Tibial nerve (tissue), 4 donors: Measurements from ENCODE around the gene SLC38A5. TPM values are rescaled to one million over a fixed set of nuclear protein-coding genes. Genes with fewer than 3 reads are reported as not detected.
A peak's percentile ranks its signal among the peaks of the same experiment; 100 is the strongest.

Experiments
- DNase-seq, 2 donors: peaks; one replicate each; pipeline ENCODE4 v3.0.0-alpha.2; 2019; ENCODE audit warnings: low spot score in 2 of 2
- H3K27ac ChIP-seq, 4 donors: fragments of 200-600 bp; sonication (generic) in 3 of 4; one replicate each; pipeline ENCODE4 v1.5.1; 2017 to 2019; ENCODE audit warnings: mild to moderate bottlenecking in 1 of 4
- H3K27me3 ChIP-seq, 2 donors: fragments of 200-600 bp; sonication (generic) in 1 of 2; one replicate each; pipeline versions ENCODE4 v1.5.1 to v1.6.0; 2017 to 2019
- H3K36me3 ChIP-seq, 3 donors: fragments of 200-600 bp; sonication (generic); one replicate each; pipeline ENCODE4 v1.5.1; 2018 to 2019
- H3K4me1 ChIP-seq, 4 donors: fragments of 200-600 bp; sonication (generic) in 3 of 4; one replicate each; pipeline ENCODE4 v1.5.1; 2017 to 2019
- H3K4me3 ChIP-seq, 4 donors: fragments of 200-600 bp; sonication (generic) in 3 of 4; one replicate each; pipeline ENCODE4 v1.5.1; 2017 to 2019; ENCODE audit warnings: mild to moderate bottlenecking in 1 of 4, moderate library complexity in 1 of 4
- H3K9me3 ChIP-seq, 4 donors: fragments of 200-600 bp; sonication (generic) in 3 of 4; one replicate each; pipeline ENCODE4 v1.5.1; 2017 to 2019
- EP300 ChIP-seq, 2 donors: sonication (generic); formaldehyde crosslinking; IDR thresholded peaks; one replicate each; pipeline ENCODE4 v1.6.1; 2017; ENCODE audit warnings: antibody characterized with exemption in 2 of 2, mild to moderate bottlenecking in 1 of 2
- POLR2A ChIP-seq, 2 donors: fragments of 450-650 bp; IDR thresholded peaks; one replicate each; pipeline ENCODE4 v1.6.1; 2017; ENCODE audit warnings: antibody characterized with exemption in 2 of 2, mild to moderate bottlenecking in 2 of 2, moderate library complexity in 2 of 2
- WGBS, 2 donors: methylation state at CpG; one replicate each; pipeline ENCODE4 v1.1.5; 2018; 5-methylcytosine and 5-hydroxymethylcytosine counted together
- total RNA-seq, 4 donors: library from RNA; depleted of rRNA; stranded (reverse); fragments of >200 nt; gene quantifications; one replicate each; pipeline ENCODE4 v1.1.0, GENCODE V29; 2016
- TF ChIP-seq, protein P1 (sequence below), 5 experiments: fragments of 200-600 bp in 3 of 5; fragments of 450-650 bp in 2 of 5; sonication (generic) in 3 of 5; IDR thresholded peaks; one replicate each; pipeline ENCODE4 v1.5.1; 2016 to 2019; ENCODE audit warnings: antibody characterized with exemption in 5 of 5, mild to moderate bottlenecking in 3 of 5, moderate library complexity in 2 of 5

SLC38A5 gene
- total RNA-seq, 4 donors from 2014 or later: 2.4 to 21.9 (median 4.5) TPM

DNA sequence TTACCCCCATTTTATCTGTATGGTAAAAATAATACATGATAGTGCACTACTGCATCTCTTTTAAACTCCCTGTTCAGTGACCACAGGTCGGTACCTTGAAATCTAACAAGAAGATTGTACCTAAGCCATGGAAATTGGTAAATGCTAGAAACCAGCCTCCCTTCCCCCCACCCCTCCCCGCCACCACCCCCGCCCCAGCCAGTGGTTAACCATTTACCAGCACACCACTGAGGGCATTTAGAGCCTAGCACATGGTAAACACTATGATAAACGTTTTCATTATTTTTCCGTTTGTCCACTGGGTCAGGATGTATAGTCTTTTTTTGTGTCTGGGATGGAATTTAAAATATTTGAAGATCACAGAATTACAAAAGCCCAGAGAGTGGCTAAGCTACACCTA, 5.2 kb upstream of the SLC38A5 start:
- Histone ChIP-seq H3K36me3 (peaks cover 0 to 21% (median 0%) of the 10 kb centered on the region in 3 donors), H3K4me3 (peak overlapping the region; percentile 42 to 84 (median 70)), H3K4me1 (peaks cover 0 to 24% (median 0%) of the 10 kb centered on the region in 4 donors), H3K9me3 (no peaks in the 10 kb centered on the region), H3K27ac (peak overlapping the region in 3 of 4 donors; percentile 81 to 91 (median 90)), H3K27me3 (no peaks in the 10 kb centered on the region)
- WGBS, 2 donors: 2 to 29% methylated on average over 5 of the region's 5 CpGs
- TF ChIP-seq EP300 (IDR thresholded peaks at IDR 0.05) (no peak), POLR2A (IDR thresholded peaks at IDR 0.05) (no peak)
- TF ChIP-seq, protein P1, sequence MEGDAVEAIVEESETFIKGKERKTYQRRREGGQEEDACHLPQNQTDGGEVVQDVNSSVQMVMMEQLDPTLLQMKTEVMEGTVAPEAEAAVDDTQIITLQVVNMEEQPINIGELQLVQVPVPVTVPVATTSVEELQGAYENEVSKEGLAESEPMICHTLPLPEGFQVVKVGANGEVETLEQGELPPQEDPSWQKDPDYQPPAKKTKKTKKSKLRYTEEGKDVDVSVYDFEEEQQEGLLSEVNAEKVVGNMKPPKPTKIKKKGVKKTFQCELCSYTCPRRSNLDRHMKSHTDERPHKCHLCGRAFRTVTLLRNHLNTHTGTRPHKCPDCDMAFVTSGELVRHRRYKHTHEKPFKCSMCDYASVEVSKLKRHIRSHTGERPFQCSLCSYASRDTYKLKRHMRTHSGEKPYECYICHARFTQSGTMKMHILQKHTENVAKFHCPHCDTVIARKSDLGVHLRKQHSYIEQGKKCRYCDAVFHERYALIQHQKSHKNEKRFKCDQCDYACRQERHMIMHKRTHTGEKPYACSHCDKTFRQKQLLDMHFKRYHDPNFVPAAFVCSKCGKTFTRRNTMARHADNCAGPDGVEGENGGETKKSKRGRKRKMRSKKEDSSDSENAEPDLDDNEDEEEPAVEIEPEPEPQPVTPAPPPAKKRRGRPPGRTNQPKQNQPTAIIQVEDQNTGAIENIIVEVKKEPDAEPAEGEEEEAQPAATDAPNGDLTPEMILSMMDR (IDR thresholded peaks at IDR 0.05): no peak
- DNase-seq: no peak

DNA sequence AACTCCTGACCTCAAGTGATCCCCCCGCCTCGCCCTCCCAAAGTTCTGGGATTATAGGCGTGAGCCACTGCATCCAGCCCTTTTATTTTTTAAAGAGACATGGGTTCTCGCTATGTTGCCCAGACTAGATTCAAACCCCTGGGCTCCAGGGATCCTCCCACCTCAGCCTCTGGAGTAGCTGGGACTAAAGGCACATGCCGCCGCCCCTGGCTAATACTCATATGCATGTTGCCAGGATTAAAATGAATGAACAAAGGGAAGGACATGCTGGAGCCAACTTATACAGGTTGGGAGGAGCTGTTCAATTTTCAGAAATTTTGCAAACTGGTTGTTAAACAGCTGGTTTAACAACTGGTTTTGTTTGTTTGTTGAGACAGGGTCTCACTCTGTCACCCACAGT, 4.5 kb upstream of the SLC38A5 start:
- 55 to 81% methylated on average over 6 of the region's 6 CpGs for WGBS, 2 donors
- Histone ChIP-seq H3K27me3 (no peaks in the 10 kb centered on the region), H3K9me3 (no peaks in the 10 kb centered on the region), H3K27ac (no peak overlapping the region), H3K4me3 (no peak overlapping the region), H3K4me1 (peaks cover 0 to 24% (median 0%) of the 10 kb centered on the region in 4 donors), H3K36me3 (peaks cover 0 to 15% (median 0%) of the 10 kb centered on the region in 3 donors)
- TF ChIP-seq POLR2A (IDR thresholded peaks at IDR 0.05) (no peak), EP300 (IDR thresholded peaks at IDR 0.05) (no peak)
- no peak for DNase-seq

DNA sequence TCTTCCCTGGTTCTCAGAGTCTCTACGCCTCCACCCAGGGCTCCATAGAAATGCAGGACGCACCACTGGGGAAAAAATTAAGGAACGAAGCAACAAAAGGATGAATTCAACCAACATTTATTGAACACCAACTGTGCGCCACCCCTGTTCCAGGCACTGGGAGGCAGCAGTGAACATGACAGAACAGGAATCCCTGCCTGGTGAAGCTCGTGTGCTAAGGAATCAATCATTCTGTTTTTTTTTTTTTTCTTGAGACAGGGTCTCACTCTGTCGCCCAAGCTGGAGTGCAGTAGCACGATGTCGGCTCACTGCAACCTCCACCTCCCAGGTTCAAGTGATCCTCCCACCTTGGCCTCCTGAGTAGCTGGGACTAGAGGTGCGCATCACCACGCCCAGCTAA, 4.1 kb upstream of the SLC38A5 start:
- TF ChIP-seq, protein P1 (IDR thresholded peaks at IDR 0.05): no peak
- no peak for TF ChIP-seq POLR2A (IDR thresholded peaks at IDR 0.05)
- TF ChIP-seq EP300 (IDR thresholded peaks at IDR 0.05): no peak
- WGBS, 2 donors: 61 to 68% methylated on average over 6 to 10 of the region's 10 CpGs
- no peaks in the 10 kb centered on the region for H3K27me3 ChIP-seq
- H3K9me3 ChIP-seq: no peaks in the 10 kb centered on the region
- peaks cover 0 to 24% (median 0%) of the 10 kb centered on the region in 4 donors for H3K4me1 ChIP-seq
- peak overlapping the region in 1 of 4 donors; percentile 67 for H3K27ac ChIP-seq
- DNase-seq: no peak
- no peak overlapping the region for H3K4me3 ChIP-seq
- peaks cover 0 to 10% (median 0%) of the 10 kb centered on the region in 3 donors for H3K36me3 ChIP-seq

DNA sequence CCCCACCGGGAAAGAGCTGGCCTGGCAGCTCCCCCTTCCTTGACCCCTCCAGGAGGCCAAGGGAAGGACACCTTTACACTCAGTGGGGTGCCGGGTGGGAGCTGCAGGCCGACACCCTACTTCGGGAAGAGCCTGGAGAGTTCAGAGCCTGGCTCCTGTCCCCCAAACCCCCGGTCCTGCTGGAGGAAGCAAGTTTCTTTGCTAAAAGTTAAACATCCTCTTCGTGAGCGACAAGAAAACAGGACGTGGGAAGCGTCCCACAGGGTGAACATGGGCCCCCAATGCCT, 3.6 kb upstream of the SLC38A5 start:
- WGBS, 2 donors: 53 to 62% methylated on average over 8 to 9 of the region's 9 CpGs
- peaks cover 0 to 27% (median 0%) of the 10 kb centered on the region in 4 donors for H3K4me1 ChIP-seq
- no peak overlapping the region for H3K4me3 ChIP-seq
- no peaks in the 10 kb centered on the region for H3K27me3 ChIP-seq
- no peaks in the 10 kb centered on the region for H3K9me3 ChIP-seq
- DNase-seq: no peak
- H3K36me3 ChIP-seq: peaks cover 0 to 5% (median 0%) of the 10 kb centered on the region in 3 donors
- no peak for TF ChIP-seq POLR2A (IDR thresholded peaks at IDR 0.05)
- H3K27ac ChIP-seq: peak overlapping the region in 2 of 4 donors; percentile 55 to 67

DNA sequence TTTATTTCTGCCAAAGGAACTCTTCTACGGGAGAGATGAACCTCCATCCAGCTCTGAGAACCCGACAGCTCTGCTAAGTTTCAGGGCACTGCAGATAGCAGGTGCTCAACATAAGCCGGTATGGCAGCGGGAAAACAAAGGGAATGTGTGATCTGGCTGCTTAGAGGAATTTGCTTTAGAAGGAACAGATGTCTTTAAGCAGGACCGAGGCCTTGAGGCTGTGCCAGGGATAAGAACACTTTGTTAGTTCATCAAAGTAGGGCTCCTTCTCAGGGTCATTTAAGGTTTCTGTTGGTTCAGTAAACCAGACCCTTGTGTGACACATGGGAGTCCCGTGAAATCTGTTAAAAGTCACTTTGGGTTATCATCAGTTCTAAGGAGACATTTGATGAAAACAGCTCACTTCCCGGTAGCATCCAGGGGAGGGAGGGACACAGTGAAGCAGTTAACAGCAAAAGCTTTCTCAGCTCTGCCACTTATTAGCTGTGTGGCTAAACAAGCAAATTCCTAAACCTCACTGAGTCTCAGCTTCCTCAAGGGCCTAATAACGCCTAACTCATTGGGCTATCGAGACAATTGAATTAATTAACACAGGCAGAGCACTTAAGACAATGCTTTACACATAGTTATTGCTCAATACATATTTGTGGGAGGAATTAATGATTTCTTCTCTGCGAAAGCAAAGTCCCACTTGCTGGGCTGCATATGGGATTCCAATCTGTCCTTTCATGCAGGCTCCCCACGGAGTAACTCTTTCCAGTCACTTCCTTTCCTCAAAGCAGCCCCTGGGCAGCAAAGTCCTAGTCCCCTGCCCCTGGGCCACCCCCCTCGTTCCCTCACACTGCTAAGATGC, 3.0 kb upstream of the SLC38A5 start:
- Histone ChIP-seq H3K4me1 (peaks cover 0 to 33% (median 0%) of the 10 kb centered on the region in 4 donors), H3K36me3 (no peaks in the 10 kb centered on the region), H3K27ac (peak overlapping the region in 2 of 4 donors; percentile 67 to 69), H3K27me3 (no peaks in the 10 kb centered on the region), H3K4me3 (no peak overlapping the region), H3K9me3 (no peaks in the 10 kb centered on the region)
- WGBS, 2 donors: 40 to 50% methylated on average over 11 to 12 of the region's 12 CpGs
- no peak for DNase-seq
- TF ChIP-seq POLR2A (IDR thresholded peaks at IDR 0.05): no peak
- TF ChIP-seq EP300 (IDR thresholded peaks at IDR 0.05): no peak
- TF ChIP-seq, protein P1 (IDR thresholded peaks at IDR 0.05): no peak

DNA sequence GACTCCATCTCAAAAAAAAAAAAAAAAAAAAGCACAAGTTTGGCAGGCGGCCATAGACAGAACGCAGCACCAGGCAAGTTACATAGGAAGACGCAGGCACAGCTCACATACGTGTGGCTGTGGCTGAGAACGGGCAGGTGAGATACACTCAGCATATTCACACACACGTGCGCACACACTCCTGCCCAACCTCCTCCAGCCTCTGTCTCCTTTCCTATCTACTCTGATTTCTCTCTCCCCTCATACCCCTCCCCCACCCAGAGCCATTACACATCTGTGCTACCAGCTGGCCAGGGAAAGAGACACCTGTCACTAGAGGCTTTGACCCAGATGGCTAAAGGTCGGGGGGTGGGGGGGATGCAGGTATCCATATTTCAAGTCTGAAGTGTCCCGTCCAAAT, 2.2 kb upstream of the SLC38A5 start:
- no peaks in the 10 kb centered on the region for H3K36me3 ChIP-seq
- H3K27me3 ChIP-seq: no peaks in the 10 kb centered on the region
- peaks cover 0 to 34% (median 0%) of the 10 kb centered on the region in 4 donors for H3K4me1 ChIP-seq
- H3K27ac ChIP-seq: no peak overlapping the region
- TF ChIP-seq EP300 (IDR thresholded peaks at IDR 0.05): no peak
- TF ChIP-seq POLR2A (IDR thresholded peaks at IDR 0.05): no peak
- TF ChIP-seq, protein P1 (IDR thresholded peaks at IDR 0.05): no peak
- DNase-seq: no peak
- no peak overlapping the region for H3K4me3 ChIP-seq
- no peaks in the 10 kb centered on the region for H3K9me3 ChIP-seq
- whole genome bisulfite sequencing, 2 donors: 76 to 79% methylated on average over 9 of the region's 9 CpGs
